NCI-H510A treated with DMSO at 0.1 percent for 48 hours (cell line): ENCODE results near the gene CNNM2.

Experiments used
- DNase-seq: peaks from one replicate; lab custom pipeline; 2025; lab: John Stamatoyannopoulos, UW

CNNM2 gene

GRCh38 chr10:103077020-103077419 lies 158.9 kb downstream of the CNNM2 start:
- no peak for DNase-seq

GRCh38 chr10:103077491-103078308 lies 159.6 kb downstream of the CNNM2 start:
- no peak for DNase-seq

- no peak for DNase-seq
Observed at GRCh38 chr10:103078309-103078615, 160.2 kb downstream of the CNNM2 start.

- no peak for DNase-seq
Observed at GRCh38 chr10:103078676-103079075, 160.6 kb downstream of the CNNM2 start.

GRCh38 chr10:103079100-103079499 lies 161.0 kb downstream of the CNNM2 start:
- no peak for DNase-seq

DNA sequence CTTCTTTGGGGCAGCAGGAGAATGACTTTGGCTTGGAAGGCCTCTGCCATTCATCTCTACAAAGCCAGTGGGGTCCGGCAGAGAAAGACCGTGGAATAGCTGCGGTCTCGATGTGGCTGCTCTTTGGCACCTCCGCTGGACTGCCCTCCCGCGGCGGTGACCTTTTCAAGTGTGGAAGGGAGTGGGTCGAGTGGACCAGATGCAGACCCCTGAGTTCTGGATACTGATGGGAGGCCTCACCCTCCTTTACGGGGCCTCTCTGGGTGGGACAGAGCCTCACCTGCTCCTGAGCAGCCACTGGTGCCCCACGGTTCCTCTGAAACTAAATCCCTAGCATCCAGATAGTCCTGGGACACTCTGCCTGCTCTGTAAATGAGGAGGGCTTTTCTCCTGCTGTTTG lies 161.9 kb downstream of the CNNM2 start:
- DNase-seq = no peak

GRCh38 chr10:103080891-103081581 lies 162.9 kb downstream of the CNNM2 start:
- no peak for DNase-seq

DNA sequence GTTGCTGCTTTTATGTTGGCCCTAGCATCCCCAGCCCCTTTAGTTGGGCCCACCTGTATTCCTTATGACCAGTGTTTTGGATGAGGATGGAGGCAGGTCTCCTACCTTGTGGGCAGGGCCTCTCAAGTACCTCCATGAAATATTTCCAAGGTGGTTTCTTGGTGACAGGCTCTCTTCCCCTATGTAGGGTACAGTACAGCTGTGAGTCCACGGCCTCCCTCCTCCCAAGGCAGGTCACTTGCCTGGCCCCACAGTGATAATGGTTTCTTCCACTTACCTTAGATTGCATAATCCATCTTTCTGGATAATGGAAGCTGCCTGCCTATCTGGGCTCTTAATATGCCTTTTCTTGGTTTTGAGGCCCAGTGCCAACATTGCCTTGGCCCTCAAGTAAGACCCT lies 164.6 kb downstream of the CNNM2 start:
- no peak for DNase-seq

DNA sequence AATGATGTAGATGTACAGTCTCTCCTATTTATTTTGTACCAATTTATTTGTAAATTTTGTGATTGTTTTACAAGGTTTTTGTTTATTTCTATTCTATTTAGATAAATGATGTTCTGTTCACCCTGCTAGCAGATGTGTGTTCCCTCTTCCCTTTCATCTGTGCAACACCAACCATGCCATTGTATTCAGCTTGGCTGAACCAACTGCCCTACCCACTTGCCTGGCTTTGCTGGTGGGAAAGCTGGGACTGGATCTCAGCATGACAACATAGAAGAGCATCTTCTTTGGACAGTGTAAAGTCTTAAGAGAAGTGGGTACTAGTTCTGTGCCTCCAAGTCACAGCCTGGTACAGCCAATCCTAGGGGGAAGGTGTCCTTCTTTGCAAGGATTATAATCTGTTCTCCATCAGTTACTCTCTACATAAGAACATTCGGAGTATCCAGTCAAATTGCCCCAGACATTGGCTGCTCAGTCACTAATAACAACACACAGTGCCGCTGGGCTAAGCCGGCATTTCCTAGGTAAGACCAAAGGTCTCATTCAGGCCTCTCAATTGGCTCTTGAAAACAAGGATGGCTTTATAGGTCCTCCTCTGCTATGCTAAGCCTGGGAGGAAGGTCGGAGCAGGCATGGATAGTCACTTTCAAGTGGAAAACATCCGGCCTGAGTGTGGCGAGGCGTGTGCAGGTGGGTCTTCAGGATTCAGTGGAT lies 165.3 kb downstream of the CNNM2 start:
- no peak for DNase-seq

- no peak for DNase-seq
Observed at GRCh38 chr10:103083977-103084320, 165.9 kb downstream of the CNNM2 start.

GRCh38 chr10:103086261-103086660 lies 168.2 kb downstream of the CNNM2 start:
- no peak for DNase-seq

GRCh38 chr10:103086799-103087198 lies 168.7 kb downstream of the CNNM2 start:
- DNase-seq = no peak

DNA sequence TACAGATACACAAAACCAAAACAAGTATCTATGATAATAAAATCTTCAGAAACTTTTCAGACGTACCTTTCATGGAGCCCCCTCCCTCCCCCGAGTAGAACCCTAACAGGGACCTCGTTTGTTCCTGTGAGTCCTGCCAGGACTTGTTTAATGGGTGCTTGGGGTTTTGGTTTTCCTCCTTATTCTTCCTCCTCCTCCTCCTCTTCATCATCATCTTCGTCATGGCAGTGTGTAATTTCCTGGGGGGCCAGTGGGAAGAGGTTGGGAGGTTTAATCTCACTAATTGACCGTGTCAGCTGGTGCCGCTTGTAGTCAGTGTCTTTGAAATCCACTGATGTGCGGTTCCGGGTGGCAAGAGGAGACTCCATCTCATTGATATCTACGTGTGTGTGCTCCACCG lies 171.4 kb downstream of the CNNM2 start:
- no peak for DNase-seq

DNA sequence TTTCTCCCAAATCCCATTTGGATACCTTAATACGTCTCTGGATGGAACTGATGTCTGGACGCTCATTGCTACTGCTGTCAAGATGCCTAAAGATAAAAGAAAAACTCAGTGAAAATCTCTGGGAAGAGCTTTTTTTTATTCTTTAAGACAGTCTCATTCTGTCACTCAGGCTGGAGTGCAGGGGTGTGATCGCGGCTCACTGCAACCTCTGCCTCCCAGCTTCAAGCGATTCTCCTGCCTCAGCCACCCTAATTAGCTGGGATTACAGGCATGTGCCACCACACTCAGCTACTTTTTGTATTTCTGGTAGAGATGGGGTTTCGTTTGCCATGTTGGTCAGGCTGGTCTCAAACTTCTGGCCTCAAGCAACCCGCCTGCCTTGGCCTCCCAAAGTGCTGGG lies 172.8 kb downstream of the CNNM2 start:
- DNase-seq = no peak

- no peak for DNase-seq
Observed at GRCh38 chr10:103095005-103095404, 176.9 kb downstream of the CNNM2 start.

GRCh38 chr10:103096130-103096529 lies 178.0 kb downstream of the CNNM2 start:
- no peak for DNase-seq

- no peak for DNase-seq
Observed at GRCh38 chr10:103098240-103098639, 180.1 kb downstream of the CNNM2 start.

- DNase-seq = no peak
Observed at GRCh38 chr10:103100620-103101019, 182.5 kb downstream of the CNNM2 start.

- no peak for DNase-seq
Observed at GRCh38 chr10:103102195-103102594, 184.1 kb downstream of the CNNM2 start.

DNA sequence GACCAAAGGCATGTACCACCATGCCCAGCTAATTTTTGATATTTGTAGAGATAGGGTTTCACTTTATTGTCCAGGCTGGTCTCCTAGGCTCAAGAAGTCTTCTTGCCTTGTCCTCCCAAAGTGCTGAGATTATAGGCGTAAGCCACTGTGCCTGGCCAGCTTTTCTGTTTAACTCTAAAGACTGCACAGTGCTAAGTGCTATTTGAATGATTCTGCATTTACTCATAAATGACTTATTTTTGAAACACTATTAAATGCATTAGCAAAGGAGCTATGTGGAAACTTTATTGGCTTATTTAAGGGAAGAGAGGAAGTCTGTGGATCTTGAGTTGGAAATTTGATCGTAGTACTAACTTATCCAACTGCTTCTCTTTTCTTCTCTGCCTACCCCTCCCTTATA lies 185.9 kb downstream of the CNNM2 start:
- no peak for DNase-seq

- no peak for DNase-seq
Observed at GRCh38 chr10:103104721-103105120, 186.6 kb downstream of the CNNM2 start.

DNA sequence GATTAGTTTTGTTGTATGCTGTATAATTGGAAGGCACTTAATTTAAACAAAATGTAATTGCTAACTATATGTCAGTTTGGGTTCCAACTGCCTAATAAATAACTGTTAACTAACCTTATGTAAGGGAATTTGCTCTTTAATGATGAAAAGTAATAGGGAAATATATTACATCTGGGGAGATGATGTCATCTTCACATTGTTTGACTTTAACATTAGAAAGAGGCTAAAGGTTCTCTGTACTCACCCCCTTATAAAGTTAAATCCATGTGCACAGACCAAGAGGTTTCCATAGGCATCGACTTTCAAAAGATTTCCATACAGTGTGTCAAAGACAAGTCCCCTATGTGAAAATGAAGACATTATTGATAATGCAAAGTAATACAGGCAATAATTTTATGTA lies 187.4 kb downstream of the CNNM2 start:
- DNase-seq = no peak

DNA sequence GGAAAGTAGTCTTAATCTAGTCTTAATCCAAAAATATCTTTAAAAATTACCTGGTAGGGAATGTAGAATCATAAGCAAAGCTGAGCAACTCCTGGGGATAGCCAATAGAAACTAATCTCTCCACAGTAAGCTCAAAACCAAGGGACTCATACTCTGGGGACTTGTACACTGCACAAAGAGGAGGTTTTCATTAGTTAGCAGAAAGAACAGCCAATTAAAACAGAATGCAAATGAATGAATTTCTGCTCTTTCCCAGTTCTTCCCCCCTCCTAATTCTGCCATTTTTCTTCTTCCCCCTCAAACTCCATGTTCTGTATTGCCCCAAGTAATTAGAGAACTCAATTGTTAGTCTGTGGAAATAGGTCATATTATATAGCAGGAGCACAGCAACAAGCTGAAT lies 188.4 kb downstream of the CNNM2 start:
- DNase-seq = no peak
